Parathyroid adenoma (tissue), 2 donors: ENCODE measurements around the gene NTN5.

Experiments
- H2AFZ ChIP-seq: fragments of 300-600 bp; sonication (generic); one replicate; pipeline ENCODE4 v1.7.0; 2017; ENCODE audit warnings: antibody characterized with exemption, mild to moderate bottlenecking
- H3K27ac ChIP-seq: fragments of 300-600 bp; sonication (generic); one replicate; pipeline ENCODE4 v1.7.0; 2017
- H3K27me3 ChIP-seq: fragments of 300-600 bp; sonication (generic); one replicate; pipeline ENCODE4 v1.7.0; 2017; ENCODE audit warnings: low read length; ENCODE audit not compliant: control insufficient read depth, insufficient read depth
- H3K36me3 ChIP-seq: fragments of 300-600 bp; sonication (generic); one replicate; pipeline ENCODE4 v1.7.0; 2017; ENCODE audit warnings: low read length; ENCODE audit not compliant: control insufficient read depth, insufficient read depth
- H3K4me1 ChIP-seq: fragments of 300-600 bp; sonication (generic); one replicate; pipeline ENCODE4 v1.7.0; 2017; ENCODE audit warnings: control low read depth
- H3K4me2 ChIP-seq: fragments of 300-600 bp; sonication (generic); one replicate; pipeline ENCODE4 v1.7.0; 2017; ENCODE audit warnings: low read length
- H3K4me3 ChIP-seq: fragments of 300-600 bp; sonication (generic); one replicate; pipeline ENCODE4 v1.7.0; 2017; ENCODE audit warnings: low read depth, low read length
- H3K79me2 ChIP-seq: fragments of 300-600 bp; sonication (generic); one replicate; pipeline ENCODE4 v1.7.0; 2017; ENCODE audit warnings: control low read depth
- H3K9ac ChIP-seq: fragments of 300-600 bp; sonication (generic); one replicate; pipeline ENCODE4 v1.7.0; 2017; ENCODE audit warnings: mild to moderate bottlenecking
- H3K9me3 ChIP-seq: fragments of 300-600 bp; sonication (generic); one replicate; pipeline ENCODE4 v1.7.0; 2017; ENCODE audit warnings: low read length; ENCODE audit not compliant: control insufficient read depth
- CTCF ChIP-seq: fragments of 300-600 bp; sonication (generic); IDR thresholded peaks from one replicate; pipeline ENCODE4 v1.7.0; 2017; ENCODE audit warnings: antibody characterized with exemption, mild to moderate bottlenecking
- donor health status: primary hyperparathyroidism.

NTN5 gene

GRCh38 chr19:48615231-48616040, 57.4 kb downstream of the NTN5 start:
- Histone ChIP-seq H3K27me3 (no peaks in the 10 kb centered on the region), H3K36me3 (no peaks in the 10 kb centered on the region), H3K9ac (no peak overlapping the region), H3K4me3 (no peak overlapping the region), H2AFZ (no peak overlapping the region), H3K4me1 (peaks cover 16% of the 10 kb centered on the region), H3K27ac (no peak overlapping the region), H3K79me2 (peaks cover 4% of the 10 kb centered on the region), H3K9me3 (no peaks in the 10 kb centered on the region), H3K4me2 (no peak overlapping the region)
- no peak for TF ChIP-seq CTCF

- Histone ChIP-seq H3K79me2 (peaks cover 4% of the 10 kb centered on the region), H3K36me3 (no peaks in the 10 kb centered on the region), H3K9ac (no peak within 1 kb of the TSS), H3K27ac (no peak within 1 kb of the TSS), H3K4me3 (no peak within 1 kb of the TSS), H3K9me3 (no peaks in the 10 kb centered on the region), H3K27me3 (no peaks in the 10 kb centered on the region), H3K4me1 (peaks cover 16% of the 10 kb centered on the region), H3K4me2 (no peak within 1 kb of the TSS), H2AFZ (no peak within 1 kb of the TSS)
- TF ChIP-seq CTCF, result no peak
Measured at GRCh38 chr19:48614436-48615230, 58.2 kb downstream of the NTN5 start, which contains the start of gene FAM83E. Gene FAM83E (minus strand): TSS chr19:48615076. CDS start chr19:48613372, 1,704 bp downstream.

GRCh38 chr19:48613852-48614435, 58.9 kb downstream of the NTN5 start:
- no peaks in the 10 kb centered on the region for H3K36me3 ChIP-seq
- H3K27ac ChIP-seq, result no peak overlapping the region
- H3K27me3 ChIP-seq, result no peaks in the 10 kb centered on the region
- H3K4me2 ChIP-seq, result no peak overlapping the region
- peaks cover 16% of the 10 kb centered on the region for H3K4me1 ChIP-seq
- no peak overlapping the region for H3K4me3 ChIP-seq
- TF ChIP-seq CTCF, result no peak
- no peak overlapping the region for H2AFZ ChIP-seq
- peaks cover 4% of the 10 kb centered on the region for H3K79me2 ChIP-seq
- H3K9ac ChIP-seq, result no peak overlapping the region
- no peaks in the 10 kb centered on the region for H3K9me3 ChIP-seq

- H3K27ac ChIP-seq, result no peak overlapping the region
- no peak for TF ChIP-seq CTCF
- peaks cover 16% of the 10 kb centered on the region for H3K4me1 ChIP-seq
- no peaks in the 10 kb centered on the region for H3K9me3 ChIP-seq
- H3K36me3 ChIP-seq, result no peaks in the 10 kb centered on the region
- no peaks in the 10 kb centered on the region for H3K79me2 ChIP-seq
- H3K4me3 ChIP-seq, result no peak overlapping the region
- H2AFZ ChIP-seq, result no peak overlapping the region
- no peak overlapping the region for H3K9ac ChIP-seq
- no peak overlapping the region for H3K4me2 ChIP-seq
- H3K27me3 ChIP-seq, result no peaks in the 10 kb centered on the region
Measured at GRCh38 chr19:48613024-48613851, 59.6 kb downstream of the NTN5 start.
